ENCODE measurements around the gene TMEM171. TPM values are rescaled to one million over a fixed set of nuclear protein-coding genes. Genes with fewer than 3 reads are reported as not detected.

TMEM171 gene
- total RNA-seq, 2 donors from 2014 or later, result not detected

- Mint-ChIP-seq H3K27me3 (peaks cover 56% of the 10 kb centered on the region), H3K27ac (no peak overlapping the region), H3K4me1 (no peaks in the 10 kb centered on the region), H3K4me3 (no peak overlapping the region), H3K9me3 (no peaks in the 10 kb centered on the region), H3K36me3 (ENCODE audit: low read depth) (no peaks in the 10 kb centered on the region)
- ATAC-seq (replicated peaks), result no peak
These were observed 32.3 kb downstream of the TMEM171 start for GRCh38 chr5:73152411-73153388.

DNA sequence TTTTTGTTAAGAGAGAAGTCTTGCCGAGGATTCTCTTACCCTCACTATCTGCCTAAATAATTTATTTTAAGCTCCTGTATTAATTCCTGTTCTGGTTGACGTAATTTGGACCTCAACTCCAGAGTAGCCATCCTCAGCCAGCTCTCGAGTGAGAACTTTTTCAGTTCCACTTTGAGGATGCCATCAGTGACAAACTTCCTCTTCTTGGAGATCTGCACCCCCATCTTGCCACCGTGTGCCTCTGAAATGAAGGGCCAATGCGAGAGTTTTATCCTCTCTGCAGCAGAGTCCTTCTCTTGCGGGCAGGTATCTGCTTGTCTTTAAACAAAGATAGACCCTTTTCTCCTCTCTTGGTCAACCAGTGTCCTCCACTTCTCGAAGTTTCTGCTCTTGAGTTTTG is 33.1 kb downstream of the TMEM171 start:
- H3K9me3 Mint-ChIP-seq, result no peaks in the 10 kb centered on the region
- no peak for ATAC-seq (replicated peaks)
- no peak overlapping the region for H3K27ac Mint-ChIP-seq
- no peaks in the 10 kb centered on the region for H3K36me3 Mint-ChIP-seq (ENCODE audit: low read depth)
- no peak overlapping the region for H3K4me3 Mint-ChIP-seq
- no peaks in the 10 kb centered on the region for H3K4me1 Mint-ChIP-seq
- H3K27me3 Mint-ChIP-seq, result peaks cover 64% of the 10 kb centered on the region

DNA sequence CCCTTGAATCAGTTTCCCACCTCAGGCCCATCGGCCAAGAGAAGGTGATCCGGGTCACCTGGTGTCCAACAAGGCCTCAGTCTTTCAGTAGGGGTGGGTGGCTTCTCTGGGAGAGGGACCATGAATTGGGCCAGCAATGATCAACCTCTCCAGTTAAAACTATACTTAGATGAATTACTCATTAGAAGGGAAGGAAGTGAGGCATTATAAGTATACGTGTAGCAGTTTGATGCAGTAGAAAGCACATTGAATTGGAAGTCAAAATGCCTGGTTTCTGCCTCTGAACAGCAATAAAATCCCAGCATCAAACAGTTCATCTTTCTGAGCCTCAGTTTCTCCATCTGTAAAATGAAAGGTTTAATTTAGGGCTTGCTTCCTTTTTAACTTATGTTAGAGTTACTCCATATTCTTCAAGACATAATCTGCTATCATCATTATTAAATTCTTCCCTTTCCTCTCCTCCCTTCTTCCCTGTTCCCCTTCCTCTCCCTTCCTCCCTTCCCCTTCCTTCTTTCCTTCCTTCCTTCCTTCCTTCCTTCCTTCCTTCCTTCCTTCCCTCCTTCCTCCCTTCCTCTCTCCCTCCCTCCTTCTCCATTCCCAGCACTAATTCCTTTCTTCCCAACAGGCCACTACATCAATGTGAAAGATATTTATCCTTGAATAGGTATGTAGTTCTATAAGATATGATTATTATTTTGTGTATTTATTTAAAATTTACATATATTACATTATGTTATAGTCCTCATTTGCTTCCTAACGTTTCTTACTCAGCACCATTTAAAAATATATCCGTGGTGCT is 34.0 kb downstream of the TMEM171 start:
- no peak for ATAC-seq (replicated peaks)
- Mint-ChIP-seq H3K4me3 (no peak overlapping the region), H3K27ac (no peak overlapping the region), H3K9me3 (no peaks in the 10 kb centered on the region), H3K36me3 (ENCODE audit: low read depth) (no peaks in the 10 kb centered on the region), H3K27me3 (peaks cover 64% of the 10 kb centered on the region), H3K4me1 (peaks cover 2% of the 10 kb centered on the region)

DNA sequence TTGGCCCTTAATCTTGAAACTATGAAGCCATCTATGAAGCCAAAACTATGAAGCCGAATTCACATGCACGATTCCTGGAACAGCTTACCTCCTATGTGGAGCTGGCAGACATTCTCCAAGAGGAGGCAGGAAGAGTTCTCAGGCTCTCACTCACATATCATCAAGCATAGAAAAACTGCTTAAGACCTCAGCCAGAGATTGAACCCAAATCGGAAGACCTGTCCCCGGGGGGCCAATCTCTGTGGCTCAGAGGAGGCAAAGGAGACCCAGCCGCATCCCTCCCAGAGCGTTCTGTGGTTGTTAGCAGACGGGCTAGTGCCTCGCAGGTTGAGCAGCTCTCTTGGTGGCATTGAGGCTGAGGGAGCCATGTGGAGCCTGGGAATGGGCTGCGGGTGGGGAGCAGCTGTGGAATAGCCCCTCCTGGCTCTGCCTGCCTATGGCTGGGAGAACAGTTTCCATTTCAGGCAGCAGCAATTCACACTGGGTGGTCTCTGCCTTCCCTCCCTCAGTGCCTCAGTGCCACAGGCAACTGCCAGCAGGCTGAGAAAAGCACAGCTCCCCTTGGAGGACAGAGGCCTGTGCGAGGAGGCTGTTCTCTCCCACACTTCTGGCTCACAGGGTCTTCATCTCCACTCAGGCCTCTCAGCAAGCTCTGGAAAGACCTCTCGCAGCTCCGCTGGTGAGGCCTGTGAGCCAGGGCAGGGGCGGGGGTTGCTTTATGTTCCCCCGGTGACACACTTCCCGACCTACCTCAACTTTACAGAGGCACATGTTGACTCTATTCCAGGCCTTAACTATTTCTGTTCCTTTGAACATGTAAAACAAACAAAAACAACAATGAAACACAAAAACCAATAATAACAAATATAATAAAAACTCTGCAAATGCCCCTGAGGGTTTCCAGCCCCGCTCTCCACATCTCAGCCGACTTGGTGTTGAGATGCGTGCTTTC is 35.2 kb downstream of the TMEM171 start:
- H3K27ac Mint-ChIP-seq, result no peak overlapping the region
- no peaks in the 10 kb centered on the region for H3K36me3 Mint-ChIP-seq (ENCODE audit: low read depth)
- H3K4me3 Mint-ChIP-seq, result no peak overlapping the region
- H3K27me3 Mint-ChIP-seq, result peaks cover 66% of the 10 kb centered on the region
- no peak for ATAC-seq (replicated peaks)
- H3K4me1 Mint-ChIP-seq, result peaks cover 14% of the 10 kb centered on the region
- no peaks in the 10 kb centered on the region for H3K9me3 Mint-ChIP-seq

DNA sequence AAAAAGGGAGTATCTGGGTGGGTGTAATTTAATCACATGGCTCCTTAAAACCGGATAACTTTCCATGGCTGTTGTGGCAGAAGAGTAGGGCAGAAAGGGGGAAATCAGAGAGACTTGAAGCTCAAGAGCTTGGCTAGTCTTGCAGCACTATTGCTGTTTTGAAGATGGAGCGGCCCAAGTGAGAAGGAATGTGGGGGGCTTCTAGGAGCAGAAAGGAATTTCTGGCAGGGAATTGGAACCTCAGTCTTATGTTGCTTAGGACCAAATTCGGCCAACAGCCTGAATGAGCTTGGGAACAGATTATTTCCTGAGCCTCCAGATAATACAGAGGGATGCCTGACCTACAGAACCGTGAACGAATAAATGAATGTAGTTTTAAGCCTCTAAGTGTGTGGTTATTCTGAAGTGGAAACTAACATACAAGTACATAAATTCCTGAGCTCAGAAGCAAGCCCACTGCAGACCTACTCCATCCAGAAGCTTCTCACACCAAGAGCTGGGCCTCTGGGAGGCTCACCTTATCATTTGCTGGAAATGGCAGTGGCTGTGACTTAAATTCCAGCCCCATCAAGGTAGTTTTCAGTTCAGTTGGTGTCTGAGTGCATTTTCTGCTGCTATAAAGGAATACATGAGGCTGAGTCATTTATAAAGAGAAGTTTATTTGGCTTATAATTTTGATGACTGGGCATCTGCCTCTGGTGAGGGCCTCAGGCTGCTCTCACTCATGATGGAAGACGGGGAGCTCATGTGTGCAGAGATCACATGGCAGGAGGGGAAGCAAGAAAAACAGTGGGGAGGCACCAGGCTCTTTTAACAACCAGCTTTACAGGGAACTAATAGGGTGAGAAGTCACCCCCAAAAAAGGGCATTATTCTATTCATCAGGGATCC is 37.3 kb downstream of the TMEM171 start:
- no peaks in the 10 kb centered on the region for H3K36me3 Mint-ChIP-seq (ENCODE audit: low read depth)
- no peaks in the 10 kb centered on the region for H3K9me3 Mint-ChIP-seq
- no peak overlapping the region for H3K4me3 Mint-ChIP-seq
- H3K27ac Mint-ChIP-seq, result no peak overlapping the region
- peaks cover 69% of the 10 kb centered on the region for H3K27me3 Mint-ChIP-seq
- ATAC-seq (replicated peaks), result no peak
- peaks cover 24% of the 10 kb centered on the region for H3K4me1 Mint-ChIP-seq

DNA sequence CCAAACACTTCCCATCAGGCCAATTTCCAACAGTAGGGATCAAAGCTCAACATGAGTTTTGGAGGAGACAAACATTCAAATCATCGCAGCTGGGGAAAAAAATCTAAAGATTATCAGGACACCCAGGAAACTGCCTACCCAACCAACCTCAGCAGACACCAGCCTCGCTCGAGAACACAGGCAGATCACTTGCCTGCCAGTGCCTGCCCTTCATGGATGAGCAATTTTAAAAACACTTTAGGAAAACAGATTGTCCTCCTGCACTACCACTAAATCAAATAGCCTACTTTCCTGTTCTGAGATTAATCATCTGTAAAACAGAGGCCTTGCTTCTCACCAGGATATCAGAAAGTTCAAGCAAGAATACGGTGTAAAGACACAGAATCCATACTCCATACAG is 37.9 kb downstream of the TMEM171 start:
- H3K36me3 Mint-ChIP-seq (ENCODE audit: low read depth), result no peaks in the 10 kb centered on the region
- H3K9me3 Mint-ChIP-seq, result no peaks in the 10 kb centered on the region
- no peak for ATAC-seq (replicated peaks)
- no peak overlapping the region for H3K4me3 Mint-ChIP-seq
- H3K27ac Mint-ChIP-seq, result no peak overlapping the region
- H3K4me1 Mint-ChIP-seq, result peaks cover 24% of the 10 kb centered on the region
- H3K27me3 Mint-ChIP-seq, result peaks cover 69% of the 10 kb centered on the region

DNA sequence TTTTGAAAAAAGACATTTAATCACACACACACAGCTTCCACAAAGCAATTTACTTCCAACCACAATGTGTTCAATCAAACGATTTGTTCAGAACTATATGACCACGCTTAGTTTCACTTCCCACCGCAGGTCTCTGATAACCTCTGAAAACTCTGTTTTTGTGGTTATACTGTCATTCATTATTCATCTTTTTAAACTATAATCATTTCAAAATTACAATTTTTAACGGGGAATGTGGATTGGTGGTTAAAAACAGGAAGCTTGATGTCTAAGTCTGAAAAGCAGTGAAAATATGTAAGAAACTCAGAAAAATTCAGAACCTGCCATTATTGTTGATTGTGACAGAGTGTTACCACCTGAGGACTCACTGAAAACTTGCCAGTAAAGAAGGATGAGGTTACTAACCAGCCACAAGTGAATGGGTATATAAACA is 39.9 kb downstream of the TMEM171 start:
- H3K4me3 Mint-ChIP-seq, result peak overlapping the region; percentile 38
- H3K27ac Mint-ChIP-seq, result peak overlapping the region; percentile 70
- no peaks in the 10 kb centered on the region for H3K9me3 Mint-ChIP-seq
- no peaks in the 10 kb centered on the region for H3K36me3 Mint-ChIP-seq (ENCODE audit: low read depth)
- H3K27me3 Mint-ChIP-seq, result peaks cover 58% of the 10 kb centered on the region
- H3K4me1 Mint-ChIP-seq, result peaks cover 24% of the 10 kb centered on the region
- ATAC-seq (replicated peaks), result peak; percentile 93

- Mint-ChIP-seq H3K27me3 (peaks cover 58% of the 10 kb centered on the region), H3K4me1 (no peaks in the 10 kb centered on the region), H3K4me3 (no peak overlapping the region), H3K27ac (no peak overlapping the region), H3K9me3 (no peaks in the 10 kb centered on the region), H3K36me3 (ENCODE audit: low read depth) (no peaks in the 10 kb centered on the region)
- no peak for ATAC-seq (replicated peaks)
These were observed 50.1 kb downstream of the TMEM171 start for GRCh38 chr5:73170522-73170921.

GRCh38 chr5:73171495-73171894 is 51.1 kb downstream of the TMEM171 start:
- H3K4me1 Mint-ChIP-seq, result no peaks in the 10 kb centered on the region
- ATAC-seq (replicated peaks), result no peak
- H3K4me3 Mint-ChIP-seq, result no peak overlapping the region
- H3K36me3 Mint-ChIP-seq (ENCODE audit: low read depth), result no peaks in the 10 kb centered on the region
- no peak overlapping the region for H3K27ac Mint-ChIP-seq
- H3K9me3 Mint-ChIP-seq, result no peaks in the 10 kb centered on the region
- peaks cover 56% of the 10 kb centered on the region for H3K27me3 Mint-ChIP-seq

DNA sequence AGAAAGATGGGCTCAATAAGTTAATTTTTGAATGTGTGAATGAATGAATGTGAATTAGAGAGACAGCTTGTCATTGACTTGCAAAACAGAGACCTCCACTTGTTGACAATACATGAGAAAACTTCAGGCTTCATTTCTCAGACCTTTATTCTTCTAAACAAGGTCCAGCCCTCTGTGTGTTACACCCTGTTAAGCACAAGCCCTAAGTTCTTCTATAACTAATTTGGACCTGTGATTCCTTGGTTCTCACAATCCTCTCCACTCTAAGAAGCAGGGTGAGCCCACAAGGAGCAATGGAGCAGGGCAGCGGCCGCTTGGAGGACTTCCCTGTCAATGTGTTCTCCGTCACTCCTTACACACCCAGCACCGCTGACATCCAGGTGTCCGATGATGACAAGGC is 52.6 kb downstream of the TMEM171 start, which contains the start of gene TMEM174:
Gene TMEM174, plus strand, starts transcription at position 243 of the 400 bp plus-strand sequence. Its CDS starts 51 bp downstream, at position 294.
- Mint-ChIP-seq H3K27me3 (peaks cover 54% of the 10 kb centered on the region), H3K4me3 (no peak within 1 kb of the TSS), H3K27ac (no peak within 1 kb of the TSS), H3K36me3 (ENCODE audit: low read depth) (no peaks in the 10 kb centered on the region), H3K9me3 (no peaks in the 10 kb centered on the region), H3K4me1 (no peaks in the 10 kb centered on the region)
- ATAC-seq (replicated peaks), result no peak

GRCh38 chr5:73174100-73174815 is 53.9 kb downstream of the TMEM171 start:
- no peak for ATAC-seq (replicated peaks)
- Mint-ChIP-seq H3K4me1 (no peaks in the 10 kb centered on the region), H3K4me3 (no peak overlapping the region), H3K36me3 (ENCODE audit: low read depth) (no peaks in the 10 kb centered on the region), H3K9me3 (no peaks in the 10 kb centered on the region), H3K27ac (no peak overlapping the region), H3K27me3 (peaks cover 58% of the 10 kb centered on the region)

GRCh38 chr5:73176250-73176649 is 55.9 kb downstream of the TMEM171 start:
- Mint-ChIP-seq H3K36me3 (ENCODE audit: low read depth) (no peaks in the 10 kb centered on the region), H3K27me3 (peaks cover 66% of the 10 kb centered on the region), H3K4me3 (no peak overlapping the region), H3K27ac (no peak overlapping the region), H3K9me3 (no peaks in the 10 kb centered on the region), H3K4me1 (no peaks in the 10 kb centered on the region)
- ATAC-seq (replicated peaks), result no peak

- Mint-ChIP-seq H3K4me3 (no peak overlapping the region), H3K9me3 (no peaks in the 10 kb centered on the region), H3K27ac (no peak overlapping the region), H3K36me3 (ENCODE audit: low read depth) (no peaks in the 10 kb centered on the region), H3K4me1 (no peaks in the 10 kb centered on the region), H3K27me3 (peaks cover 64% of the 10 kb centered on the region)
- no peak for ATAC-seq (replicated peaks)
These were observed 57.9 kb downstream of the TMEM171 start for GRCh38 chr5:73178265-73178664.

All from activated T-helper 17 cell treated with anti-CD3 and anti-CD28 coated beads, Interleukin-2, amount 50 U/mL, for 72 hours (primary cell).